ENCODE data around the gene KLHL6. TPM values are rescaled to one million over a fixed set of nuclear protein-coding genes. Genes with fewer than 3 reads are reported as not detected.
A peak's percentile ranks its signal among the peaks of the same experiment; 100 is the strongest.
"Not testable (repeated sequence)": the region's sequence is repeated elsewhere in the genome, so short reads cannot be mapped to it uniquely, and the experiment has no call there.

The KLHL6 gene
- polyA plus RNA-seq, 4 donors, result 0.22 to 2.0 (median 1.5) TPM

DNA sequence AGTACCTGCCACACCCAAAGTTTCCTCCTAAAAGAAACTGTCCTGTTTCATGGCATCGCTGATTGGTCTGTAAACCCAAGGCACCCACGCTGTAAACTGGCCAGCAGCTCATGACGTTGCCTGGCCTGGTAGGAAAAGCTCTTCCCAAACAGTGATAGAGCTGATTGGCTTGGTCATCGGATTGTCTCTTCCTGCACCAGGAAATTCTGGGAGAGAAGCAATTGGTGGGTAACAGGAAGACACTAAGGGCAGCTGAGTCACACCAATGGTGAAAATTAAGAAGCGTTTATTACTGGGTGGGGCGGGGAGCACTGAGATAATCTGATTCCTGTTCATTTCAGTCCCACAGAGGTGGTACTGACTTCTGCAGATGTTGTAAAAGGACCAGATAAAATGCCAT, 31.0 kb downstream of the KLHL6 start:
- no peaks in the 10 kb centered on the region for H3K9me3 ChIP-seq (ENCODE audit: control insufficient read depth in 2 of 2, insufficient read depth in 1 of 2, low read depth in 1 of 2, low read length in 1 of 2)
- FAIRE-seq, result no peak
- 73 to 82% (median 74%) methylated on average over 6 of the region's 6 CpGs for WGBS, 3 donors

DNA sequence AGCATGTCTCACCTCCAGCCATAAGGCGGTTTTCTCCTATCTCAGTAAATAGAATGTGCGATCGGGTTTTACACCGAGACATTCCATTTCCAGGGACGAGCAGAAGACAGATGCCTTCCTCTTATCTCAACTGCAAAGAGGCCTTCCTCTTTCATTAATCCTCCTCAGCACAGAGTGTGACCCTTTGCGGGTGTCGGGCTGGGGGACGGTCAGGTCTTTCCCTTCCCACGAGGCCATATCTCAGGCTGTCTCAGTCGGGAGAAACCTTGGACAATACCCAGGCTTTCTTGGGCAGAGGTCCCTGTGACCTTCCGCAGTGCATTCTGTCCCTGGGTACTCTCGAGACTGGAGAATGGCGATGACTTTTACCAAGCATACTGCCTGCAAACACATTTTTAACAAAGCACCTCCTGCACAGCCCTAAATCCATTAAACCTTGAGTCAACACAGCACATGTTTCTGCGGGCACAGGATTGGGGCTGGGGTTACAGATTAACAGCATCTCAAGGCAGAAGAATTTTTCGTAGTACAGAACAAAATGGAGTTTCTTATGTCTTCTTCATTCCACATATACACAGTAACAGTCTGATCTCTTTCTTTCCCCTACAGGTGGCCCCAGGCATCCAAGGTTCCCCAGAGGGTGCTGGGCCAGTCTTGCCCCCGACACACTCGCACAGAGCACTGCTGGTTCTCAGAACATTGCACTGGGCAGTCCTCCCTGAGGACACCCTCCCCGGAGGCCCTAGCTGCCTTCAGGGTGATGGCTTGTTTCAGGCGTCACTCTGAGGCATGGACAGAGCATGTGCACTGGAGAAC, 34.6 kb downstream of the KLHL6 start:
- not testable (repeated sequence) for FAIRE-seq; DNase-seq; H3K27me3 ChIP-seq (ENCODE audit: control insufficient read depth in 3 of 3, insufficient read depth in 3 of 3, low read length in 3 of 3); H3K4me3 ChIP-seq (ENCODE audit: low read depth in 1 of 3, low read length in 3 of 3); H3K9me3 ChIP-seq (ENCODE audit: control insufficient read depth in 2 of 2, insufficient read depth in 1 of 2, low read depth in 1 of 2, low read length in 1 of 2); H3K36me3 ChIP-seq (ENCODE audit: control insufficient read depth in 3 of 3, insufficient read depth in 2 of 3, low read depth in 1 of 3, low read length in 3 of 3); H3K27ac ChIP-seq (ENCODE audit: low read depth in 1 of 3, low read length in 2 of 3)
- H3K4me1 ChIP-seq (ENCODE audit: control insufficient read depth in 3 of 3, insufficient read depth in 2 of 3, low read depth in 1 of 3, low read length in 2 of 3), result peaks cover 0 to 16% (median 2%) of the 10 kb centered on the region in 3 donors
- WGBS, 3 donors, result 70 to 78% (median 74%) methylated on average over 19 of the region's 19 CpGs

More for the DNA sequence above, 31.0 kb downstream of the KLHL6 start:
- Histone ChIP-seq H3K4me1 (ENCODE audit: control insufficient read depth in 3 of 3, insufficient read depth in 2 of 3, low read depth in 1 of 3, low read length in 2 of 3) (peaks cover 0 to 13% (median 2%) of the 10 kb centered on the region in 3 donors), H3K27ac (ENCODE audit: low read depth in 1 of 3, low read length in 2 of 3) (no peak overlapping the region), H3K27me3 (ENCODE audit: control insufficient read depth in 3 of 3, insufficient read depth in 3 of 3, low read length in 3 of 3) (no peaks in the 10 kb centered on the region), H3K4me3 (ENCODE audit: low read depth in 1 of 3, low read length in 3 of 3) (no peak overlapping the region), H3K36me3 (ENCODE audit: control insufficient read depth in 3 of 3, insufficient read depth in 2 of 3, low read depth in 1 of 3, low read length in 3 of 3) (peaks cover 0 to 7% (median 0%) of the 10 kb centered on the region in 3 donors)
- DNase-seq, result no peak

DNA sequence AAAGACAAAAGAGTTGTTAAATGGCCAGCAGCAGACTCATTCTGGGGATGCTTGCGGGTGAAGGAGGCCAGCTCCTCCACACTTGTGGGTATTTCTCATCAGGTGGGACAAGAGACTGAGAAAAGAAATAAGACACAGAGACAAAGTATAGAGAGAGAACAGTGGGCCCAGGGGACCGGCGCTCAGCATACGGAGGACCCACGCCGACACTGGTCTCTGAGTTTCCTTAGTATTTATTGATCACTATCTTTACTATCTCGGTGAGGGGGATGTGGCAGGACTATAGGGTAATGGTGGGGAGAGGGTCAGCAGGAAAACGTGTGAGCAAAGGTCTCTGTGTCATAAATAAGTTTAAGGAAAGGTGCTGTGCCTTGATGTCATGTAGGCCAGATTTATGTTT, 35.2 kb downstream of the KLHL6 start:
- H3K27me3 ChIP-seq (ENCODE audit: control insufficient read depth in 3 of 3, insufficient read depth in 3 of 3, low read length in 3 of 3); DNase-seq; H3K27ac ChIP-seq (ENCODE audit: low read depth in 1 of 3, low read length in 2 of 3); FAIRE-seq; H3K36me3 ChIP-seq (ENCODE audit: control insufficient read depth in 3 of 3, insufficient read depth in 2 of 3, low read depth in 1 of 3, low read length in 3 of 3); H3K4me3 ChIP-seq (ENCODE audit: low read depth in 1 of 3, low read length in 3 of 3); H3K9me3 ChIP-seq (ENCODE audit: control insufficient read depth in 2 of 2, insufficient read depth in 1 of 2, low read depth in 1 of 2, low read length in 1 of 2): not testable (repeated sequence)
- 75 to 81% (median 78%) methylated on average over 8 of the region's 8 CpGs for WGBS, 3 donors
- peaks cover 2 to 16% (median 2%) of the 10 kb centered on the region in 3 donors for H3K4me1 ChIP-seq (ENCODE audit: control insufficient read depth in 3 of 3, insufficient read depth in 2 of 3, low read depth in 1 of 3, low read length in 2 of 3)

- H3K36me3 ChIP-seq (ENCODE audit: control insufficient read depth in 3 of 3, insufficient read depth in 2 of 3, low read depth in 1 of 3, low read length in 3 of 3), result no peaks in the 10 kb centered on the region
- no peak overlapping the region for H3K4me3 ChIP-seq (ENCODE audit: low read depth in 1 of 3, low read length in 3 of 3)
- no peaks in the 10 kb centered on the region for H3K9me3 ChIP-seq (ENCODE audit: control insufficient read depth in 2 of 2, insufficient read depth in 1 of 2, low read depth in 1 of 2, low read length in 1 of 2)
- peaks cover 2 to 16% (median 2%) of the 10 kb centered on the region in 3 donors for H3K4me1 ChIP-seq (ENCODE audit: control insufficient read depth in 3 of 3, insufficient read depth in 2 of 3, low read depth in 1 of 3, low read length in 2 of 3)
- H3K27me3 ChIP-seq (ENCODE audit: control insufficient read depth in 3 of 3, insufficient read depth in 3 of 3, low read length in 3 of 3), result no peaks in the 10 kb centered on the region
- H3K27ac ChIP-seq (ENCODE audit: low read depth in 1 of 3, low read length in 2 of 3), result no peak overlapping the region
- WGBS, 3 donors, result 93 to 96% (median 96%) methylated on average over 2 of the region's 2 CpGs
- DNase-seq (no peak), FAIRE-seq (no peak)
Observed at GRCh38 chr3:183519891-183520290, 35.6 kb downstream of the KLHL6 start.

DNA sequence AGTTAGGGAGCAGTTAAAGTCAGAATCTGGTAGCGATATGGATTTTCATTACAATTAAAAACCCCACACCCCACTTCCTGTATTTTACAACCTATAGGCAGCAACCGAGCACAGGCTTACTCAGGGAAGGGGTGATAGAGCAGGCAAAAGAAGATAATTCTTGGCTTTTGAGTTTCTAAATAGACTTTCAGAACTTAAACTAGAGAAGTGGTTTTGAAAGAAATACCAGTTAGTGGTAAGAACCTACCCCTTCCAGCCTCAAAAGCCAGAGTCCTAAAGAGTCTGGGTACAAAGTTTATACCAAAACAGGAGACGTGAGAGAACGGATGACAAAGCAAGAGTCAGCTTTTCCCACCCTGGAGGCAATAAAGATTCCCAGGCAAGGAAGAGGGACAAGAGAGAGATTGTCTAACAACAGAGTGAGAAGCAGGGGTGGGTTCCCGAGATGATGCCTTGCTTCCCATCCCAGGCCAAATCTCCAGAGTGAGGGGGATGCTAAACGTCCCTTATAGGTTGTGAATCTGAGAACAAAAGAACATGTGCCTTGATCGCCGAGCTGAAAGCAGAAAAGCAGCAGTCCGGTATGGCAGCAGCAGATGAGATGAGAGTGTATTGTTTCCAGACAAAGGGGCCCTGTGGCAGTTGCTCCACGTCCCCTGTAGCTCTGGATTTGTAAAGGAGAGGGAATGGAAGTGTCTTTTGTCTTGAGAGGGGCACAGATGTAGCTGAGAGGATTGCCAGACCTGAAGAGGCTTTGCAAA, 36.8 kb downstream of the KLHL6 start:
- Histone ChIP-seq H3K4me1 (ENCODE audit: control insufficient read depth in 3 of 3, insufficient read depth in 2 of 3, low read depth in 1 of 3, low read length in 2 of 3) (peaks cover 2 to 16% (median 2%) of the 10 kb centered on the region in 3 donors), H3K36me3 (ENCODE audit: control insufficient read depth in 3 of 3, insufficient read depth in 2 of 3, low read depth in 1 of 3, low read length in 3 of 3) (no peaks in the 10 kb centered on the region), H3K27ac (ENCODE audit: low read depth in 1 of 3, low read length in 2 of 3) (peak overlapping the region in 2 of 3 donors; percentile 42 to 44), H3K27me3 (ENCODE audit: control insufficient read depth in 3 of 3, insufficient read depth in 3 of 3, low read length in 3 of 3) (no peaks in the 10 kb centered on the region), H3K4me3 (ENCODE audit: low read depth in 1 of 3, low read length in 3 of 3) (no peak overlapping the region), H3K9me3 (ENCODE audit: control insufficient read depth in 2 of 2, insufficient read depth in 1 of 2, low read depth in 1 of 2, low read length in 1 of 2) (no peaks in the 10 kb centered on the region)
- DNase-seq (peak in 1 of 2 donors; percentile 50), FAIRE-seq (no peak)
- 56 to 71% (median 62%) methylated on average over 10 of the region's 10 CpGs for WGBS, 3 donors

DNA sequence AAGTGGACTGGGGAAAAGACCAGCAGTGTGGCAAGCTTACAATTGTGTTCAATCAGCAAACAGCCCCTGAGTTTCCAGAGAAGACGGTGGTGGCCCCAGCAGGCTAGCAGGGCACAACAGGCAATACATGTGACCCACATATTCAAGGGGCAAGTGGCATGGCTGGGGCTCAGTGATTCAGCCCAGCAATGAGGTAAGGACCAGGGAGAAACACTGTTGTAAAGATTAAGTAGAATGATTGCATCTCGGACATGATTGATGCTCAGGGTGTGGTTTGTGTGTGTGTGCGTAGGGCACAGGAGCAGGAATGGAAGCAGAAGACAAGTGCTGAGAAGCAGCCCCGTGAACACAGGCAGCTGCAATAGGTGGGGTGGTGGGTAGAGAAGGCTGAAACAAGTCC, 37.9 kb downstream of the KLHL6 start:
- no peaks in the 10 kb centered on the region for H3K36me3 ChIP-seq (ENCODE audit: control insufficient read depth in 3 of 3, insufficient read depth in 2 of 3, low read depth in 1 of 3, low read length in 3 of 3)
- no peak overlapping the region for H3K4me3 ChIP-seq (ENCODE audit: low read depth in 1 of 3, low read length in 3 of 3)
- DNase-seq (peak; percentile 26 to 52), FAIRE-seq (no peak)
- H3K27me3 ChIP-seq (ENCODE audit: control insufficient read depth in 3 of 3, insufficient read depth in 3 of 3, low read length in 3 of 3), result no peaks in the 10 kb centered on the region
- H3K9me3 ChIP-seq (ENCODE audit: control insufficient read depth in 2 of 2, insufficient read depth in 1 of 2, low read depth in 1 of 2, low read length in 1 of 2), result no peaks in the 10 kb centered on the region
- 41 to 63% (median 48%) methylated on average over 4 of the region's 4 CpGs for WGBS, 3 donors
- peak overlapping the region in 2 of 3 donors; percentile 2 to 42 for H3K27ac ChIP-seq (ENCODE audit: low read depth in 1 of 3, low read length in 2 of 3)
- peaks cover 2 to 16% (median 2%) of the 10 kb centered on the region in 3 donors for H3K4me1 ChIP-seq (ENCODE audit: control insufficient read depth in 3 of 3, insufficient read depth in 2 of 3, low read depth in 1 of 3, low read length in 2 of 3)

GRCh38 chr3:183515968-183516851, 39.3 kb downstream of the KLHL6 start:
- Histone ChIP-seq H3K9me3 (ENCODE audit: control insufficient read depth in 2 of 2, insufficient read depth in 1 of 2, low read depth in 1 of 2, low read length in 1 of 2) (no peaks in the 10 kb centered on the region), H3K4me1 (ENCODE audit: control insufficient read depth in 3 of 3, insufficient read depth in 2 of 3, low read depth in 1 of 3, low read length in 2 of 3) (peaks cover 2 to 22% (median 2%) of the 10 kb centered on the region in 3 donors), H3K4me3 (ENCODE audit: low read depth in 1 of 3, low read length in 3 of 3) (no peak overlapping the region), H3K27ac (ENCODE audit: low read depth in 1 of 3, low read length in 2 of 3) (peak overlapping the region in 1 of 3 donors; percentile 77), H3K36me3 (ENCODE audit: control insufficient read depth in 3 of 3, insufficient read depth in 2 of 3, low read depth in 1 of 3, low read length in 3 of 3) (no peaks in the 10 kb centered on the region), H3K27me3 (ENCODE audit: control insufficient read depth in 3 of 3, insufficient read depth in 3 of 3, low read length in 3 of 3) (no peaks in the 10 kb centered on the region)
- 70 to 87% (median 77%) methylated on average over 9 of the region's 9 CpGs for WGBS, 3 donors
- FAIRE-seq (no peak), DNase-seq (peak in 1 of 2 donors; percentile 28)

- no peak overlapping the region for H3K27ac ChIP-seq (ENCODE audit: low read depth in 1 of 3, low read length in 2 of 3)
- H3K36me3 ChIP-seq (ENCODE audit: control insufficient read depth in 3 of 3, insufficient read depth in 2 of 3, low read depth in 1 of 3, low read length in 3 of 3), result no peaks in the 10 kb centered on the region
- H3K27me3 ChIP-seq (ENCODE audit: control insufficient read depth in 3 of 3, insufficient read depth in 3 of 3, low read length in 3 of 3), result no peaks in the 10 kb centered on the region
- peaks cover 2 to 24% (median 2%) of the 10 kb centered on the region in 3 donors for H3K4me1 ChIP-seq (ENCODE audit: control insufficient read depth in 3 of 3, insufficient read depth in 2 of 3, low read depth in 1 of 3, low read length in 2 of 3)
- FAIRE-seq, result no peak
- H3K9me3 ChIP-seq (ENCODE audit: control insufficient read depth in 2 of 2, insufficient read depth in 1 of 2, low read depth in 1 of 2, low read length in 1 of 2), result no peaks in the 10 kb centered on the region
- DNase-seq, result no peak
- WGBS, 3 donors, result 88 to 90% (median 89%) methylated on average over 6 of the region's 6 CpGs
- H3K4me3 ChIP-seq (ENCODE audit: low read depth in 1 of 3, low read length in 3 of 3), result no peak overlapping the region
Observed at GRCh38 chr3:183514021-183514420, 41.5 kb downstream of the KLHL6 start.

Data from small intestine (tissue), 7 donors.